Sigmoid colon (tissue), 4 donors: ENCODE measurements around the gene PIWIL1.

Experiments
- EP300 ChIP-seq, 4 donors: sonication (generic); formaldehyde crosslinking; IDR thresholded peaks; one replicate each; pipeline ENCODE4 v1.6.1; 2017; ENCODE audit warnings: antibody characterized with exemption in 4 of 4
- TF ChIP-seq, protein P1 (sequence below), 4 experiments: fragments of 450-650 bp in 3 of 4; fragments of 200-600 bp in 1 of 4; IDR thresholded peaks; one replicate each; pipeline ENCODE4 v1.5.1; 2016 to 2019; ENCODE audit warnings: antibody characterized with exemption in 4 of 4, mild to moderate bottlenecking in 3 of 4, moderate library complexity in 2 of 4

GRCh38 chr12:130308393-130308792 is 29.3 kb upstream of the PIWIL1 start:
- TF ChIP-seq, protein P1, sequence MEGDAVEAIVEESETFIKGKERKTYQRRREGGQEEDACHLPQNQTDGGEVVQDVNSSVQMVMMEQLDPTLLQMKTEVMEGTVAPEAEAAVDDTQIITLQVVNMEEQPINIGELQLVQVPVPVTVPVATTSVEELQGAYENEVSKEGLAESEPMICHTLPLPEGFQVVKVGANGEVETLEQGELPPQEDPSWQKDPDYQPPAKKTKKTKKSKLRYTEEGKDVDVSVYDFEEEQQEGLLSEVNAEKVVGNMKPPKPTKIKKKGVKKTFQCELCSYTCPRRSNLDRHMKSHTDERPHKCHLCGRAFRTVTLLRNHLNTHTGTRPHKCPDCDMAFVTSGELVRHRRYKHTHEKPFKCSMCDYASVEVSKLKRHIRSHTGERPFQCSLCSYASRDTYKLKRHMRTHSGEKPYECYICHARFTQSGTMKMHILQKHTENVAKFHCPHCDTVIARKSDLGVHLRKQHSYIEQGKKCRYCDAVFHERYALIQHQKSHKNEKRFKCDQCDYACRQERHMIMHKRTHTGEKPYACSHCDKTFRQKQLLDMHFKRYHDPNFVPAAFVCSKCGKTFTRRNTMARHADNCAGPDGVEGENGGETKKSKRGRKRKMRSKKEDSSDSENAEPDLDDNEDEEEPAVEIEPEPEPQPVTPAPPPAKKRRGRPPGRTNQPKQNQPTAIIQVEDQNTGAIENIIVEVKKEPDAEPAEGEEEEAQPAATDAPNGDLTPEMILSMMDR (IDR thresholded peaks at IDR 0.05) = no peak
- TF ChIP-seq EP300 (IDR thresholded peaks at IDR 0.05) = no peak
